IMR-90 (cell line): ENCODE data around the gene NAT10. TPM values are rescaled to one million over a fixed set of nuclear protein-coding genes. Genes with fewer than 3 reads are reported as not detected.
"Not testable (repeated sequence)": the region's sequence is repeated elsewhere in the genome, so short reads cannot be mapped to it uniquely, and the experiment has no call there.

ENCODE experiments used
- ATAC-seq: fragments of 200-7000 bp; cut with Tn5 transposase; 2 replicates; pipeline ENCODE4 v1.9.1; 2020; ENCODE audit warnings: low read depth, mild to moderate bottlenecking, moderate library complexity
- BruUV-seq: library from RNA; stranded (reverse); fragments of 400-500 nt; replicated peaks from 2 replicates; lab custom pipeline; 2021; lab: Mats Ljungman, UMichigan
- CTCF ChIA-PET: fragments of 300-600 bp; formaldehyde crosslinking; extraction: SDS; loops from one replicate; lab custom pipeline; 2021; ENCODE audit warnings: antibody characterized with exemption; lab: Yijun Ruan, JAX
- POLR2A ChIA-PET: fragments of 300-600 bp; sonication (Branson Sonifier 250); formaldehyde crosslinking; loops from one replicate; lab custom pipeline; 2022; ENCODE audit warnings: antibody characterized with exemption; ENCODE audit not compliant: unreplicated experiment; lab: Charles Lee
- DNase-seq: peaks from one replicate; pipeline ENCODE4 v3.0.0; 2013
- H2AFZ ChIP-seq: replicated peaks from 2 replicates; pipeline ENCODE3; 2013; ENCODE audit warnings: low read length, mild to moderate bottlenecking; ENCODE audit not compliant: poor library complexity
- H2AK5ac ChIP-seq: 2 replicates; pipeline ENCODE4 v1.6.1; 2013; ENCODE audit warnings: low read depth, low read length, inconsistent platforms
- H2AK9ac ChIP-seq: replicated peaks from 2 replicates; pipeline ENCODE3; 2013; ENCODE audit warnings: mild to moderate bottlenecking, low read depth, low read length, moderate library complexity; ENCODE audit not compliant: poor library complexity
- H2BK120ac ChIP-seq: 2 replicates; pipeline ENCODE4 v1.6.1; 2013; ENCODE audit warnings: low read depth, low read length, inconsistent platforms
- H2BK15ac ChIP-seq: 3 replicates; pipeline ENCODE4 v1.6.1; 2013; ENCODE audit warnings: low read depth, low read length, inconsistent platforms
- H2BK20ac ChIP-seq: 2 replicates; pipeline ENCODE4 v1.6.1; 2013; ENCODE audit warnings: low read depth, mild to moderate bottlenecking, inconsistent platforms, low read length, moderate library complexity
- H2BK5ac ChIP-seq: 2 replicates; pipeline ENCODE4 v1.6.1; 2013; ENCODE audit warnings: mild to moderate bottlenecking, low read depth, low read length, inconsistent platforms; ENCODE audit not compliant: poor library complexity, severe bottlenecking
- H3K14ac ChIP-seq: replicated peaks from 2 replicates; pipeline ENCODE4 v1.6.1; 2013; ENCODE audit warnings: low read depth, low read length, inconsistent platforms
- H3K18ac ChIP-seq: 2 replicates; pipeline ENCODE4 v1.6.1; 2013; ENCODE audit warnings: low read depth, low read length, control low read depth
- H3K23ac ChIP-seq: 2 replicates; pipeline ENCODE4 v1.6.1; 2013; ENCODE audit warnings: low read depth, low read length, inconsistent platforms
- H3K27ac ChIP-seq: 2 replicates; pipeline ENCODE4 v1.5.1; 2013; ENCODE audit warnings: mild to moderate bottlenecking, control low read depth, low read length; ENCODE audit not compliant: insufficient read depth
- H3K27me3 ChIP-seq: 2 replicates; pipeline ENCODE4 v1.6.1; 2013; ENCODE audit warnings: low read length; ENCODE audit not compliant: control insufficient read depth, insufficient read depth
- H3K36me3 ChIP-seq: 2 replicates; pipeline ENCODE4 v1.6.1; 2013; ENCODE audit warnings: low read length, mixed read lengths; ENCODE audit not compliant: control insufficient read depth, insufficient read depth
- H3K4ac ChIP-seq: 2 replicates; pipeline ENCODE4 v1.6.1; 2013; ENCODE audit warnings: low read depth, low read length, inconsistent platforms
- H3K4me1 ChIP-seq: 2 replicates; pipeline ENCODE4 v1.6.1; 2013; ENCODE audit warnings: low read length, mixed read lengths; ENCODE audit not compliant: control insufficient read depth, insufficient read depth
- H3K4me2 ChIP-seq: 2 replicates; pipeline ENCODE4 v1.6.1; 2013; ENCODE audit warnings: low read depth, mild to moderate bottlenecking, control low read depth, low read length, moderate library complexity
- H3K4me3 ChIP-seq: 2 replicates; pipeline ENCODE4 v1.5.1; 2013; ENCODE audit warnings: low read depth, mild to moderate bottlenecking, control low read depth, low read length, moderate library complexity; ENCODE audit not compliant: insufficient read depth
- H3K56ac ChIP-seq: 2 replicates; pipeline ENCODE4 v1.6.1; 2013; ENCODE audit warnings: low read length, inconsistent platforms; ENCODE audit not compliant: insufficient read depth; ENCODE audit errors: extremely low read depth
- H3K79me1 ChIP-seq, 2 experiments: 2 replicates each; pipeline ENCODE4 v1.6.1; 2013; ENCODE audit warnings: low read length in 2 of 2, inconsistent platforms in 1 of 2, low read depth in 1 of 2
- H3K9ac ChIP-seq: 2 replicates; pipeline ENCODE4 v1.6.1; 2013; ENCODE audit warnings: low read depth, low read length, control low read depth
- H3K9me1 ChIP-seq: 2 replicates; pipeline ENCODE4 v1.6.1; 2013; ENCODE audit warnings: low read length, inconsistent platforms; ENCODE audit not compliant: insufficient read depth
- H3K9me3 ChIP-seq: 2 replicates; pipeline ENCODE4 v1.6.1; 2013; ENCODE audit warnings: low read length; ENCODE audit not compliant: control insufficient read depth, insufficient read depth
- H4K20me1 ChIP-seq: 2 replicates; pipeline ENCODE4 v1.6.1; 2013; ENCODE audit warnings: low read length, inconsistent platforms; ENCODE audit not compliant: insufficient read depth
- H4K5ac ChIP-seq: 2 replicates; pipeline ENCODE4 v1.6.1; 2013; ENCODE audit warnings: mild to moderate bottlenecking, low read depth, low read length, control low read depth
- H4K8ac ChIP-seq, 2 experiments: 2 replicates each; pipeline ENCODE4 v1.6.1; 2013; ENCODE audit warnings: low read depth in 2 of 2, low read length in 2 of 2, control low read depth in 1 of 2, inconsistent platforms in 1 of 2
- H4K91ac ChIP-seq: 2 replicates; pipeline ENCODE4 v1.6.1; 2013; ENCODE audit warnings: low read depth, low read length, inconsistent platforms; ENCODE audit not compliant: insufficient read depth
- WGBS, 2 experiments: methylation state at CpG; one replicate each; pipeline versions ENCODE4 v1.1.5 to v1.1.7; 2013; ENCODE audit warnings: missing lambda C conversion rate in 2 of 2; ENCODE audit not compliant: insufficient read length in 1 of 2; ENCODE audit errors: extremely low coverage in 2 of 2; 5-methylcytosine and 5-hydroxymethylcytosine counted together
- dilution Hi-C: fragments of 300-500 bp; cut with HindIII; formaldehyde crosslinking; loops from one replicate; pipeline ENCODE4 v1.14.3; 2018; ENCODE audit warnings: low sequenced_read_pairs; ENCODE audit not compliant: unreplicated experiment
- in situ Hi-C: fragments of 300-500 bp; cut with MboI; formaldehyde crosslinking; loops from 3 replicates; pipeline ENCODE4 v1.14.3; 2019; ENCODE audit warnings: low sequenced_read_pairs, inconsistent platforms, mixed read lengths
- intact Hi-C: fragments of 100-400 bp; cut with micrococcal nuclease; formaldehyde crosslinking; loops from 2 replicates; pipeline ENCODE4 v1.10.0; 2022
- polyA plus RNA-seq, 3 experiments: library from polyadenylated mRNA; depleted of rRNA; stranded (reverse); fragments of >200 nt; gene quantifications; 2 replicates each; pipeline ENCODE4 v1.2.3, GENCODE V29; 2012; ENCODE audit warnings: low replicate concordance in 1 of 3
- total RNA-seq: library from RNA; depleted of rRNA; stranded (reverse); fragments of >200 nt; gene quantifications from 2 replicates; pipeline ENCODE4 v1.2.3, GENCODE V29; 2012

Gene NAT10
- total and polyA plus RNA-seq, 2 of the 4 experiments (the other 2 are of a cell fraction), result 28.1 to 34.8 TPM

- not testable (repeated sequence) for H3K9ac ChIP-seq
- WGBS, 2 experiments, result no CpG with 5 or more reads among the region's 2 CpGs
Observed at GRCh38 chr11:34094900-34095299, 10.5 kb upstream of the NAT10 start.

More at GRCh38 chr11:34094900-34095299, 10.5 kb upstream of the NAT10 start:
- Histone ChIP-seq H3K79me1 (peaks cover 22 to 36% of the 10 kb centered on the region in 2 experiments), H4K20me1 (peaks cover 13% of the 10 kb centered on the region), H3K36me3 (peaks cover 64% of the 10 kb centered on the region)
- H3K14ac ChIP-seq, H3K23ac ChIP-seq, H3K9me1 ChIP-seq, H2BK20ac ChIP-seq, H3K18ac ChIP-seq, H2BK5ac ChIP-seq, H3K27ac ChIP-seq, H4K5ac ChIP-seq, H2BK15ac ChIP-seq, H3K4me2 ChIP-seq, H3K56ac ChIP-seq, H3K27me3 ChIP-seq, H2AK9ac ChIP-seq, H3K4me1 ChIP-seq, ATAC-seq, H4K91ac ChIP-seq, H3K4me3 ChIP-seq, H2AK5ac ChIP-seq, H2BK120ac ChIP-seq, DNase-seq, H3K4ac ChIP-seq, intact Hi-C loops, BruUV-seq, CTCF ChIA-PET, H4K8ac ChIP-seq, dilution Hi-C loops, H2AFZ ChIP-seq, in situ Hi-C loops, H3K9me3 ChIP-seq, POLR2A ChIA-PET: not testable (repeated sequence)
